Measurements from ENCODE around the gene LAMTOR4.
"Not testable (repeated sequence)": the region's sequence is repeated elsewhere in the genome, so short reads cannot be mapped to it uniquely, and the experiment has no call there.

Gene LAMTOR4

GRCh38 chr7:100192281-100192862, 43.7 kb downstream of the LAMTOR4 start:
- H3K4me3 Mint-ChIP-seq, H3K27me3 Mint-ChIP-seq, H3K9me3 Mint-ChIP-seq, H3K36me3 Mint-ChIP-seq: not testable (repeated sequence)
- H3K27ac Mint-ChIP-seq: peak overlapping the region; percentile 81
- peaks cover 62% of the 10 kb centered on the region for H3K4me1 Mint-ChIP-seq

- Mint-ChIP-seq H3K27ac (peak overlapping the region; percentile 60), H3K9me3 (no peaks in the 10 kb centered on the region), H3K4me1 (peaks cover 62% of the 10 kb centered on the region), H3K36me3 (no peaks in the 10 kb centered on the region), H3K27me3 (no peaks in the 10 kb centered on the region), H3K4me3 (no peak overlapping the region)
Measured at GRCh38 chr7:100192969-100193368, 44.3 kb downstream of the LAMTOR4 start.

- Mint-ChIP-seq H3K36me3 (no peaks in the 10 kb centered on the region), H3K27ac (no peak overlapping the region), H3K4me3 (no peak overlapping the region), H3K4me1 (peaks cover 55% of the 10 kb centered on the region), H3K27me3 (no peaks in the 10 kb centered on the region), H3K9me3 (no peaks in the 10 kb centered on the region)
Measured at GRCh38 chr7:100195222-100195621, 46.5 kb downstream of the LAMTOR4 start.

- not testable (repeated sequence) for H3K27me3 Mint-ChIP-seq, H3K27ac Mint-ChIP-seq, H3K36me3 Mint-ChIP-seq, H3K9me3 Mint-ChIP-seq, H3K4me3 Mint-ChIP-seq
- peaks cover 48% of the 10 kb centered on the region for H3K4me1 Mint-ChIP-seq
Measured at GRCh38 chr7:100195901-100196322, 47.2 kb downstream of the LAMTOR4 start.

- H3K36me3 Mint-ChIP-seq: no peaks in the 10 kb centered on the region
- no peak overlapping the region for H3K4me3 Mint-ChIP-seq
- no peaks in the 10 kb centered on the region for H3K27me3 Mint-ChIP-seq
- H3K4me1 Mint-ChIP-seq: peaks cover 24% of the 10 kb centered on the region
- H3K9me3 Mint-ChIP-seq: no peaks in the 10 kb centered on the region
- H3K27ac Mint-ChIP-seq: no peak overlapping the region
Measured at GRCh38 chr7:100198266-100198665, 49.5 kb downstream of the LAMTOR4 start.

GRCh38 chr7:100200693-100201092, 52.0 kb downstream of the LAMTOR4 start:
- H3K4me3 Mint-ChIP-seq: no peak overlapping the region
- no peaks in the 10 kb centered on the region for H3K36me3 Mint-ChIP-seq
- no peaks in the 10 kb centered on the region for H3K9me3 Mint-ChIP-seq
- H3K4me1 Mint-ChIP-seq: peaks cover 4% of the 10 kb centered on the region
- no peak overlapping the region for H3K27ac Mint-ChIP-seq
- H3K27me3 Mint-ChIP-seq: no peaks in the 10 kb centered on the region
